EH (cell line): ENCODE measurements around the gene ATP11C.
"Not testable (repeated sequence)": the region's sequence is repeated elsewhere in the genome, so short reads cannot be mapped to it uniquely, and the experiment has no call there.

Source experiments
- DNase-seq: peaks from one replicate; pipeline ENCODE4 v3.0.0-alpha.2; 2015; ENCODE audit warnings: low read depth

Gene ATP11C

DNA sequence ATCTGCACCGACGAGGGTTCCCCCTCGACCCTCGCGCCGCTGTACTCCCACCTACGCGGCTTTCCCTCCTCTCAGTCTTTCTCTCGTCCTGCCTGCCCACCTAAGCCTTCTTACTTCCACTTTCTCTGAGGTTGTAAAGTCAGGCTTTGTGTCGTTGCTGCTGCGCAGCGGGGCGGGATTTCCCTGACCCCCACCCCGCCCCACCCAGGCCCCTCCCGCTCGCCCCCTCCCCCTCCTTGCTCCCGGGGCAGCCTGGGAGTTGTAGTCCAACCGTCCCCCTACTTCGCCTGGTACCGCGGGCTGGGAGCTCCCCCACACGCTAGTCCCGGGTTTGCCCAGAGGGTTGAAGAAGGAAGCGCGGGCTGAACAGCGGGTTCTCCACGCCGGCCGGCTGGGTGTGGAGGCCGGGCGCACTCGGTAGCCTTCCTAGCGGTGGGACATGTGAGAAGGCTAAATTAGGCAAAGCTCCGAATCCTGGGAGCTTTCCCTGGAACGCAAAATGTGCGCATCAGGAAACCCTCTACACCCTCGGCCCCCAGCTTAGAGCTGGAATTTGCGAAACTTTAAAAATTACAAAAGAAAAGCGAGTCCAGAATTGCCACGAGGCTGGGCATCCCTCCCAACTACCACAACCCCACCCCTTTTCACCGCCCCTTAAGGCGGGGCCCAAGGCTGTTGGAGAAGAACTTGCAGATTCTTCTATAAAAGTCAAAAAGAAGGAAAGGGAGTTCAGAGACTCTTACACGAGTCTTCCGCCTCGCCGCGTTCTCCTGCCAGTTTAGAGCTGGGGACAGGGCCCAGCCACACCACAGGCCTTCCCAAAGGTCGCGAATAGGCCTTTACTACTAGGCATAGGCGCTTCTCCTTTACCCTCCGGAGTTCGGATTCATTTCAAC lies at the start of gene ATP11C:
ATP11C (minus strand) TSS at position 153 of the 896 bp plus-strand sequence. CDS start 1,011 bp downstream, outside the sequence.
- DNase-seq = peak; percentile 89

DNA sequence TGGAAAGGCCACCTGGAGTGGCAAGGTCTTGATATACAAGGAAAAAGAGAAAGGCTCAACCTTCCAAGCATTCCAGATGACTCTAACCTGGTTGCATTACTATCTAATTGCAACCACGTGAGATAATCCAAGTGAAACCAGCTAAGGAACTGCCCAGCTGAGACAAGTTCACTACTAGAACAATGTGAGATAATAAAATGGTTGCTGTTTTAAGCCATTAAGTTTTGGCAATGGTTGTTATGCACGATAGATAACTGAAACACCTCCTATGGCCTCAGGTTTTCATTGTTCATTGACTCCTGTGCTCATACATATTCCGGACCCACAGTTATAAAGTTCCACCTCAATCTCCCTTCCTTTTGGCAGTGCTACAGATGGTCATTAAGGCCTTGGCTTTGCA lies 41.6 kb upstream of the ATP11C start:
- DNase-seq = no peak

DNA sequence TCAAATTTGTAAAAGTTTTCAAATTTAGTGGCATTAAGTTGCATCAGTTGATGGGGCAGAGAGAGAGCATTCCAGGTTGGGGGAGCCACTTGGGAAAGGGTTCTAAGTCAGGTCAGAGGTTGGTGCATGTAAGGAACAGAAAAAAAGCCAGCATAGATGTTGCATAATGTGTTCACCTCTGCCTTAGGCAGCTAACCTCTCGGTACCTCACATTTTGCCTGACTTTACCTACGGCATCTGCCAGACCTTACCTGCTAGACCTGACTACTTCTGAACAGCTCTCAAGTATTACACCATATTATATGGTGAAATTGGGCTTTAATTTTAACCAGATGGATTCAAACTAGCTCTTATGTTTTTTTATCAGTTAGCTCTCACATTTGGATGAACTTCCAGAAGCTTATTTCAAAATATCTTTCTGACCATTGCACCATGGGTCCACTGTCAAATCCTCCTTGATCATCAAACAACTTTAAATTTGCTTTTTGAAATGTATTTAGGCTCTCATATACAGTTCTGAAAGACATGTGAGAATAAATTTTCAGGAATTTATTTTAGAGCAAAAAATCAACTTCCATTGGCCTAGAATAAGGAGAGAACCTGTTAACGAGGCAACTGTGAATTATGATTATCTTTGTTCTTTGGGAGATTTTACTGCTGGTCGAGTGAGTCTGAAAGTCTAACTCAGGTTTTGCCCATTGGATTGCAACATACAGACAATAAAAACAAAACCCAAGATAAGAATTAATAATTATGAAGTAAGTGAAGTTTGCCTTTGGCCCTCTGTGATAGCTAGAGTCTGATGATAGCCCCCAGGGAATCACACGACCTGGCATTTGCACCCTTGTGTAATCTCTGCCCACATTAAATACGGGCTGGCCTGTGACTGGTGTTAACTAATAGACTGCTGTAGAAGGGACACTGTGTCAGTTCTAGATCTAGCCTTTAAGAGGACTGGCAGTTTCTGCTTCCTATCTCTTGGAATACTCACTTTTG lies 40.1 kb upstream of the ATP11C start:
- DNase-seq = no peak

DNA sequence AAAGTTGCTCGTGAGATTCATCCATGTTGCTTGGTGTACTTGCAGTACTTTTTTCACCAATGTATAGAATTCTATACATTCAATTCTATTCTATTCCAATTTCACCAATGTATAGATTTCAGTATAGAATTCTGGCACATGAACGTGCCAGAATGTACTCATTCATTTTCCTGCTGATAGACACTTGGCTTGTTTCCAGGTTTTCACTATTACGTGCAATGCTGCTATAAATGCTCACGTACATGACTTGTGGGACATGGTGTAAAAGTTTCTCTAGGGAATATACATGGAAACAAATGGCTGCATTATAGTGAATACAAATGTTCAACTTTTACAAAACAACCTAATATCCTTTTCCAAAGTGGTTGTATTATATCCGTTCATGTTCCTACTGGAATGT lies 39.3 kb upstream of the ATP11C start:
- DNase-seq = no peak

DNA sequence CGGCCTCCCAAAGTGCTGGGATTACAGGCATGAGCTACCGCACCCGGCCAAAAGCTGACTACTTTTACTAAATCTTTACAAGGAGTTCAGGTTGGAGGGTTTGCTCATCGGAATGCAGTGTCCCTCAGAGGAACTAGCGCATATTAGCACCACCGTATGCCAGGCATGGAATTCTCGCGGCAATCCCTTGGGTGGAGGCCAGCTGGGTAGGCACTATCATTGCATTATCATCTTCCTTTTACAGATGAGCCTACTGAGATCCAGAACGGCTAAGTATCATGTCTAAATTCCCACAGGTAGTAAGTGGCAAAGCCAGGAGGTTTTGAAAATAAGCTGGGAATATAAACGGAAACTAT lies 38.5 kb upstream of the ATP11C start:
- DNase-seq = no peak

DNA sequence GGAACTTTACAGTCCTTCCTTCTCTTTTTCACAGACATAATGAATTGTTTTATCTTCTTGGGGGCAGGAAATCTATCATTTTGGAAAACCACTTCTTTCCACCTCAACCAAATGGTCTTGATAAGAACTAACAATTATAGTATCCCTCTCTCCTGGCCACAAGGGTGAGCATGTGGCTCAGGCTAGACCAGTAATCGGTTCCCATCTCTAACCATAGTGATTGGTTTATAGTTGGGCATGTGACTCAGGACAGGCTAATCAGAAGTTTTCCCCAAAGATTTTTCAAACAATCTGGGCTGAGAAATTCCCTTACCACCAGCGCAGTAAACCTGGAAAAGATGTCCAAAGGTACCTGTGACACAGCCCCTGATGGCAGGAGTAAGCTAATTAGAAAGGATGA lies 36.4 kb upstream of the ATP11C start:
- DNase-seq = no peak

DNA sequence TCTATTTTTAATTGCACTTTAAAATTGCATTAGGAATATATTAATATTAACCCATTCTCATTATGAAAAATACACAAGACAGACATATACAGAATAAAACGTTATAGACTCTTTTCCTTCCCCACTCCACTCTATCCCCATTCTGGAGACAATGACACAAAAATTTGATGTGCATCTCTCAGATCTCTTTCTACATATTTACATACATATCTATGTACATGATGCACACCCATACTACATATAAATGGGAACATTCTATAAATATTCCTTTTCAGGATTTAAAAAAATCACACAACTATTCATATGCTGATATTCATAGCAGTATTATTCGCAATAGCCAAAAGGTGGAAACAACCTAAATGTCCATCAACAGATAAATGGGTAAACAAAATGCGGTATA lies 34.9 kb upstream of the ATP11C start:
- DNase-seq = no peak

DNA sequence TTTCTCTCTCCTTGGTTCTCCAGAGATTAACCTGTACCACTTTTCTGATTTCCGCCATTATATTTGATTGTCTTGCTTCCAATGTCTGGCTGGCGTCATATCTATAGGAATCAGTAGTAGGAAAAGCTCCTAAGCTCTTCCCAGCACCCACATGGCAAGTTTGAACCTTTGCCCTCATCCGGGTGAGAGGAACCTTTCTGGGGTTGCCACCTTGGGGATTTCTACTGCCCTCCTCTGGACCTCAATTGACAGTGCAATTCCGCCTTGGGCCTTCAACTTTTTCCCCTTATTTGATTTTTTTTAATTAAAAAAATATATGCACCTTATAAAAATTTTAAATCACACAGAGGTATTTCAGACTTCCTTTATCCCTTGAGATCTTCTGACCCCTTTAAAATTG lies 34.4 kb upstream of the ATP11C start:
- DNase-seq = peak; percentile 15

DNA sequence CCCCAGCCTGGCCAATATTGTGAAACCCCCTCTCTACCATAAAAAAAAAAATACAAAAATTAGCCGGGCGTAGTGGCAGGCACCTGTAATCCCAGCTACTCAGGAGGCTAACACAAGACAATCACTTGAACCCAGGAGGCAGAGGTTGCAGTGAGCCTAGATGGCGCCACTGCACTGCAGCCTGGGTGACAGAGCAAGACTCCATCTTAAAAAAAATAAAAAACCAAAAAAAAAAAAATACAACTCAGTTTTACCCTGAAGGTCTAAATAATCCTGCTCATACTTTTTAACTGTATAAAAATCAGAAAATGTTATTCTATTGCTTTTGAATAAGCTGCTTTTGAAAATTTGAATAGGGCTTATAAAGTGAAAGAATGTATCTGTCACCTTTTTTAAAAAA lies 33.3 kb upstream of the ATP11C start:
- not testable (repeated sequence) for DNase-seq

DNA sequence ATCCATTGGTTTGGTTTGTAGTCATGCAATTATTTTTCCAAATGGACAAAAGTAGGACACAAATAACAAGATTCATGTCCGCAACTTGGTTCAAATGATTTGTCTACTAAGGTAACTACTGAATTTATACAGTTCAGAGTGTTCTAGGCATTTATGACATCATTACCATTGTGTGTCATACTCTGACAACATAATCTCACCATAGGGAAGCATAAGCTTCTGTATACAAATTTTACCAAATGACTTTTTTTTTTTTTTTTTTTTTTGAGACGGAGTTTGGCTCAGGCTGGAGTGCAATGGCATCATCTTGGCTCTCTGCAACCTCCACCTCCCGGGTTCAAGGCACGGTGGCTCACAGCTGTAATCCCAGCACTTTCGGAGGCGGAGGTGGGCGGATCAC lies 32.6 kb upstream of the ATP11C start, which contains the start of gene CXorf66:
CXorf66 (minus strand) TSS at position 101 of the 400 bp plus-strand sequence; CDS start at position 76, 25 bp downstream.
- DNase-seq = no peak

DNA sequence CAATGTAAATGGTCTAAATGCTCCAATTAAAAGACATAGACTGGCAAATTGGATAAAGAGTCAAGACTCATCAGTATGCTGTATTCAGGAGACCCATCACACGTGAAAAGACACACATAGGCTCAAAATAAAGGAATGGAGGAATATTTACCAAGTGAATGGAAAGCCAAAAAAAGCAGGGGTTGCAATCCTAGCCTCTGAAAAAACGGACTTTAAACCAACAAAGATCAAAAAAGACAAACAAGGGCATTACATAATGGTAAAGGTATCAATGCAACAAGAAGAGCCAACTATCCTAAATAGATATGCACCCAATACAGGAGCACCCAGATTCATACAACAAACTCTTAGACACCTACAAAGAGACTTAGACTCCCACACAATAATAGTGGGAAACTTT lies 28.2 kb upstream of the ATP11C start:
- not testable (repeated sequence) for DNase-seq

DNA sequence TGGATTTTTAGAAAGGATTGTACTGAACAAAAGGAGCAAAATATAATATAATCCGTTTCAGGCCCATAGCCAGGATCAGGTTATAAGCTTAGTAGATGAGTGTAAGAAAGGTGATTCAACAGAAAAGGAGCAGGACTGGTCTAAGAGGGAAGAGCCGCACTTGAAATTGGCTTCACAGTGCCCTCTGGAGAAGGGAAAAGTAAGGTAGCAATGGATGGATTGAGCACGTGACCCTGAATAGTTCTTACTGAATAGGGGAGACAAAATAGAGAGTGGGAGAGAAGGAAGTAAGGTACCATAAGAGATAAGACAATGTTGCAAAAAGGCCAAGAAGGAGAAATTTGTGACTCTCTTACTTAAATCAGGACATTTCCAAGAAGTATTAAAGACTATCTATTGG lies 16.9 kb upstream of the ATP11C start:
- peak; percentile 15 for DNase-seq

DNA sequence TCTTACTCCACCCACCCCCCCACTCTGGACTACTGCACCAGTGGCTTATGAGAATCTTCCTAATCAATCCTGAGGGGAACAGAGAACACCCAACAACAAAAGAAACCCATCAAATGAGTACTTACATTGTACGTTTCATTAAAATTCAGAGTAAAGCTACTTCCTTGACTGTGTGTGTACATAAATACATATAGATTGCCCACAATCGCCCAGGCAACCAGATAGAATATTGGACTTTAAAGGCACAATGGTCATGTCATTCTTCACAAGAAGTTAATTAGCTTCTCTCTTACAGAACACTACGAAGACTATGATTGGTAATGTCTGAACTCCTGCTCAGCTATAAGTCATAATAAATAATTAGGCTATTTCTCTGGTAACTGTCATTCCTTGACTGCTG lies 12.2 kb upstream of the ATP11C start:
- no peak for DNase-seq

DNA sequence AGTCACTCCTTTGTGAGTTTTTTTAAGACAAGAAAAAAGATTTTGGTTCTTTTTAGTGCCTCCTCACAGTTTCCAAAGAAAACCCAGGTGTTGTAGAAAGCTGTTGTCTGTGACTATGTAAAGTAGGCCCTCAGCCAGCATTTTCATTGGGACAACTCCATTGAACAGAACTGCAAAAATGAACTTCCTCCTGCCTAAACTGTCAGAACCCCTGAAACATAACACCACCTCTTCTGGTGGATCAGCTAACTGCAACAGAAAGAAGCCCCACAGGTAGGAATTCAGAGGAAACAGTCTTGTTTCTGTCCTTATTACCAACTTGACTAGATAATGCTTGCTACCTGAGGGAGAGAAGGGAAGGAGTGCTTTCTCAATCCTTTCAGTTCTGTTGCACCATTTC lies 3.4 kb upstream of the ATP11C start:
- DNase-seq = no peak

DNA sequence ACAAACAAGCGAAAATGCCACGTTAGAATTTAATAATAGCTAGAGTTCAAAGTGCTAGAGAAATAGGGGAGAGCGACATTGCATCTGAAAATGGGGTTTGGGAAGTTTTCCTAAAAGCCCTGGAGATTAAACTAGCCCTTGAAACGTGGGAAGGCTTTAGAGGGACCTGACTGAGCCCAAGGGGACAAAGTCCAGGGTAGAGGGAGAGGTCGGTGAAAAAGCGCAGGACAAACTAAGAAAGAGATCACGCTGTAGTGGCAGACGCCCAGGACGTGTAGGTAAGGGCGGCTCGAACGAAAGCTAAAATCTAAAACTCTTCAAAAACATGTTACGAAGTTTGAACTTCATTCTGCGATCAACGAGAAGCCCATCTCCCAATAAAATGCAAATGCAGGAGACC lies 1.1 kb upstream of the ATP11C start:
- DNase-seq = no peak

DNA sequence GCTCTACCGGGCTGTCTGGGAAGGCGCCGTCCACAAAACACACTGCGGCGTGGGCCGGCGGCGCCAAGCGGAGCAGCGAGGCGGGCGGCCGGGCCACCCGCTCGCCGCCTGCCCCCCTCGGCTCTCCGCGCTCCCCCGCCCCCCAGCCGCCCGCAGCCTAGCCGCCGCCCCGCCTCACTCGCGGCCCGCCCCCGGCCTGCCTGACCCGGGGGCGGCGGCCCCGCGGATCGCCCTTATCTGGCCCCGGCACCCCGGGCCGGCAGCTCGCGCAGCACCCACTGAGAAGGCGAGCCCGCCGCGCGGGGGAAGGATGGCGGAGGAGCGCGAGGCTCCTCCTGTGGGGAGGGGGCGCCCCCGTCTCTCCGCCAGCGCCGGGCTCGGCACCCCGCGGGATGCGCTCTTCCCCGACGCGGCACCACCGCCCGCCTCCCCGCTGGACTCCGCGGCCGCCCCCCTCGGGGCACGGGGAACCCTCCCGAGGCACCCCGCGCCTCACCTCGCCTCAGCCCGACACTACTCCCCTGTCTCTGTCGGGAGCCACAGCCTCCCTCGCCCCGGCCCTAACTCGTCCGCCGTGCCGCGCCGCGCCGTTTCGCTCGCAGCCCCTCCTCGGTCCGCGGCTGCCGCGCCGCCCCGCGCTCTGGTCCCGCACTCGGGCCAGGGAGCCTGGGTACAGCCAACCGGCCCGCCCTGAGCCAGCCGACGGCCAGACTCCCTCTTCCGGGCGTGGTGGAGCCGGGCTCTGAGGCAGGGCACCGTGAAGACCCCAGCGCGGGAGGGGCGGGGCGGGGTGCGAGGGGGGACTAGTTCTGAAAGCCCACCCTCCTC lies 566 bp downstream of the ATP11C start:
- peak; percentile 58 for DNase-seq

DNA sequence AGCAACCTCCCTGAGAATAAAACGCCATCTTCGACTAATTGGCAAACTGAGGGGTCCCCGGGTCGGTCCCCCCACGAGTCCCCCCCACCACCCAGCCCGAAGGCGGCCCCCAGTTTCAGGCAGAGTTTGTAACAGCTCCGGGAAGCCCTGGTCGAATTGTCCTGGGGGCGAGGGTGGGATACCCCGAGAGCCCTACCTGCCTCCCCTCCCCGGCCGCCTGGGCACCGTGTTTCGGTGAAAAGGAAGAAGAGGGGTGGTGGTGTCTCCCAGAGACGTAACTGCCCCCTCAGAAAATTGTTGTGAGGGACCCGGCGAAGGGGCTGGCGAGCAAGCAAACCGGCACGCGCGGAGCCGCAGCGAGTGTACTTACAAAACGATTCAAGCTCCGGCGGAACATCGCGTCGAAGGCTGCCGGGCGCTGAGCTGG lies 1.2 kb downstream of the ATP11C start:
- no peak for DNase-seq

DNA sequence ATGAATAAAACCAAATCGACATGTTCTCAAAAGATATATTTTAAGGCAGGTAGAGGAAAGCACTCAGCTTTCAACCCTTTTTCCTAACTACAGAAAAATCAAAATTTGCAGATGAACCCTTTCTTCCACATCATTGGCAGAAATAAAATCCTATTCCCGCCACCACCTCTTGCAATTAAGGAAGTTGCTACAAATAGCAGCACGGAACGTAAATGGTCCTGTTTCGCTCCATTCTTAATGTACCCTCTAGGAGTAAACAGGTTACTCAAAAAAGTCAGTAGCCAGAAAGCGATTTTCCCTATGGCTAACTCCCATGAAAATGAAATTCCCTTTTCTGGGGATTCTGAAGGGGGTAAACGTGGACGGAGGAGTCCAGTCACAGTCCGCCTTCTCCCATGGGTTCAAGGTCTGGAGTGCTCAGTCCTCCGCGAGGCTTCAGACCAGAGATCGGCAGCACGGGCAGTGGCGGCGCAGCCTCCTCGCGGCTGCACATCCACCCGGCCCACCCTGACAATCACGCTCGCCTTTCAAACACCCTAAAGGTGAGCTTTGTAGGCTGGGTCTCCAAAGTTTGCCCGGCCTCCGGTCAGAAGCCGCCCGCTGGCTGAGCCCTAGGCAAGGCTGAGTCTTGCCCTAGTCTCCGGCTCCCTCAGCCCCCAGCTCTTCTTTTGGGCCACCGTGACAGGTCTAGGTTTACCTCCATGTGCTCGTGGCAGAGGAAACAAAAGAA lies 1.8 kb downstream of the ATP11C start:
- peak; percentile 32 for DNase-seq

DNA sequence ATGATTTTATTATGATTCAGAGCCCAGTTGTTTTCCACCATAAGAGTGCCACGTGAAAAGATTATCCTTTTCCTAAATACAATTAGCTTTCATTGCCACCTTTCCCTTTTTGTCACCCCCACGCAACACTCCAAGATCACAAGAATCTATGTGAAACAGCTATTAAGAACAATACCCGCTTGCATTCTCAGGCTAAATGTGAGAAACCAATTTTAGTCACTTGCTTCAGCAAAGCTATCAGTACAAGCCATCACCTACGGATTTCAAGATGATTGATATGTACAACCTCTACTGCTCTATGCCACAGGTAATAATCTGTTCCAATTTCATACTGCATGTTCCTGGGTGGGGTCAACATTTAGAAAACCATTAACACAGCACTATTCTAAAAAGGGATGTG lies 2.5 kb downstream of the ATP11C start:
- DNase-seq = no peak

DNA sequence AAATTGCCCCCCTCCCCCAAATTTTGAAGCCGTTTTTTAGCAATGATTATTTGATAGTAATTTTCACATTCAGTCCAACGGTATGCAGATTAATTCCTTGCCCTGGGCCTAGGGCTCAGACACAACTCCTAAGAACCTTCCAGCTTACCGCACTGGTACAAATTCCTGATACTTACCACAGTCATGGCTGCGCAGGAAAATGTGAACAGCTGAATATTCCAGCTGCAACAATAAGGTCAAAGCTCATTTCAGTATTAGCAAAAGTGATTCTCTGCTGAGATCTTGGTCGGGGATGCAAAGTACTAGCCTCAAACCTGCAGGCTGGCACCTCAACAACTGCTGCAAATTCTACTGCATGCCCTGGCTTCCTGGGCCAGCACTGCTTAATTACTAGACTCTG lies 3.0 kb downstream of the ATP11C start:
- DNase-seq = no peak

DNA sequence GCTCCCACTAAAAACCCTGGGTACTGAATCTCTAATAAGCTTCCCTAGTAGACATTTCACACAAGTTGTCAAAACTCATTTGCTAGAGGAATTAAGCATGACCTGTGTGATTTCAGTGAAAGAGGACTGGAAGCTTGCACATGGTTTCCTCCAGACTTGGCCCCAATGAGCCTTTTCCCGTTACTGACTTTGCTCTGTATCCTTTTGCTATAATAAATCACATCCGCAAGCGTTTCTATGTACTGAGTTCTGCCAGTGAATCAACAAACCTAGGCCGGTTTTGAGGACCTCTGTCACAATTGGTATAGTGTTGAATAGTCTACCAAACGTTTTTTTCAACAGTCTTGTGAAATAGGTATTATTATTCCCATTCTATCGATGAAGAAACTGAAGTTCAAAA lies 8.2 kb downstream of the ATP11C start:
- no peak for DNase-seq
